HL-60 (cell line): Measurements from ENCODE around the gene MAD1L1.

Experiments used
- DNase-seq, 2 experiments: peaks; one replicate each; pipeline ENCODE4 v3.0.0-alpha.2; 2010 to 2020; ENCODE audit warnings: low read depth in 1 of 2, low spot score in 1 of 2
- H3K27ac ChIP-seq: fragments of 250-450 bp; sonication (Bioruptor Pico); replicated peaks from 2 replicates; pipeline ENCODE4 v1.5.1; 2020; ENCODE audit warnings: mild to moderate bottlenecking, moderate library complexity
- H3K27me3 ChIP-seq: fragments of 250-450 bp; sonication (Bioruptor Pico); 2 replicates; pipeline ENCODE4 v1.5.1; 2021; ENCODE audit warnings: mild to moderate bottlenecking, moderate library complexity; ENCODE audit not compliant: insufficient read depth, poor library complexity, severe bottlenecking
- H3K4me3 ChIP-seq: replicated peaks from 2 replicates; pipeline ENCODE4 v1.5.1; 2011; ENCODE audit warnings: mild to moderate bottlenecking, control low read depth, low read length; ENCODE audit not compliant: insufficient read depth
- CTCF ChIP-seq: IDR thresholded peaks from one replicate; pipeline ENCODE4 v1.5.1; 2011; ENCODE audit warnings: low read length, control low read depth, inconsistent platforms; ENCODE audit not compliant: insufficient read depth
- GABPA ChIP-seq: IDR thresholded peaks from 2 replicates; pipeline ENCODE4 v1.6.1; 2012; ENCODE audit warnings: low read depth
- POLR2AphosphoS5 ChIP-seq: IDR thresholded peaks from 2 replicates; pipeline ENCODE4 v1.6.1; 2012; ENCODE audit warnings: low read depth
- REST ChIP-seq: IDR thresholded peaks from 2 replicates; pipeline ENCODE4 v1.6.1; 2012; ENCODE audit warnings: low read depth; ENCODE audit not compliant: insufficient replicate concordance
- SPI1 ChIP-seq: IDR thresholded peaks from 2 replicates; pipeline ENCODE4 v1.6.1; 2012; ENCODE audit warnings: low read depth, mild to moderate bottlenecking, borderline replicate concordance

The MAD1L1 gene

GRCh38 chr7:1928645-1929348 is 303.9 kb downstream of the MAD1L1 start:
- Histone ChIP-seq H3K4me3 (no peak overlapping the region), H3K27me3 (no peaks in the 10 kb centered on the region), H3K27ac (no peak overlapping the region)
- TF ChIP-seq GABPA (no peak), CTCF (no peak), POLR2AphosphoS5 (no peak), SPI1 (no peak), REST (no peak)
- DNase-seq, result no peak

GRCh38 chr7:1927937-1928644 is 304.7 kb downstream of the MAD1L1 start:
- DNase-seq, result no peak
- H3K27me3 ChIP-seq, result no peaks in the 10 kb centered on the region
- no peak for TF ChIP-seq POLR2AphosphoS5
- no peak for TF ChIP-seq SPI1
- TF ChIP-seq GABPA, result no peak
- TF ChIP-seq REST, result no peak
- no peak for TF ChIP-seq CTCF
- H3K4me3 ChIP-seq, result no peak overlapping the region
- no peak overlapping the region for H3K27ac ChIP-seq

- H3K27me3 ChIP-seq, result no peaks in the 10 kb centered on the region
- no peak overlapping the region for H3K4me3 ChIP-seq
- no peak for DNase-seq
- no peak overlapping the region for H3K27ac ChIP-seq
- TF ChIP-seq POLR2AphosphoS5, result no peak
- no peak for TF ChIP-seq CTCF
- TF ChIP-seq REST, result no peak
- no peak for TF ChIP-seq SPI1
- no peak for TF ChIP-seq GABPA
These were observed 305.8 kb downstream of the MAD1L1 start for GRCh38 chr7:1926908-1927306.
